ENCODE data around the gene ATXN7L3B. TPM values are rescaled to one million over a fixed set of nuclear protein-coding genes. Genes with fewer than 3 reads are reported as not detected.

Gene ATXN7L3B
- total RNA-seq, 1 donor from 2014 or later = 24.5 TPM

- no peak for DNase-seq
These were observed 14.6 kb downstream of the ATXN7L3B start for GRCh38 chr12:74552201-74552600.

- no peak for DNase-seq
These were observed 22.1 kb downstream of the ATXN7L3B start for GRCh38 chr12:74559728-74560127.

GRCh38 chr12:74563927-74564326 is 26.3 kb downstream of the ATXN7L3B start:
- no peak for DNase-seq

GRCh38 chr12:74578486-74578885 is 40.9 kb downstream of the ATXN7L3B start:
- no peak for DNase-seq

DNA sequence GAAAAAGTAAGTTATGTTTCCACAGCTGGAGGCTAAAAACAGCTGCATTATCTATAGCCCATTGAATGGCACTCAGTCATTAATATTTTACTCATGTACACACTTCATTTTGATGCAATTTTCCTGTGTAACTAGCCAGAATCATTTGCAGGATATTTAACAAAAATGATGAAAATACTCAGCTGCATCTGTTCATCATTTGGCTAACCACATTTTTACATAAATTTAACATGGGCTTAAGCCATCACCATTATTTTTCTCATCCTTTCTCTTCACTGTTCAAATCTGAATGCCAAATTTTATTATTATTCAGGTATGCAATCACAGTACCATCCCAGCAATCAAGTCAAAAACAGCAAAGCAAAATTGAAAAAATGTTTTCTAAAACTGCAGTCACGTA is 41.8 kb downstream of the ATXN7L3B start:
- DNase-seq = no peak

DNA sequence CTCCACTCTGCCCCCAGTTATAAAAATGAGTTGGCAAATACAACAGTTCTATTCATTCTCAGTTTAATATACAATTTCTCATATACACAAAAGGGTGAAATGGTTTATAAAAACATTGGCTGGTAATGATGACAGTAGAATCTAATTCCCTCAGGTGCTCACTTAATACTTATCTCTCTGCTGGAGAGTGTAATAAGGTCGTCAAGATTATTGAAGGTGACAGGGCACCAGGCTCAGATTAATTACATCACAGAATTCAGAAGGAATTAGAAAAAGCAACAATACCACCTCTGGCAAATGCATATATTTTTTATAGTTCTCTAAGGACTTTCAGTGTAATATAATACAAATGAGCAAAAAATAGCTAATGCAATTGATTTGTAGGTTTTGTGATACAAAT is 42.3 kb downstream of the ATXN7L3B start:
- no peak for DNase-seq

- no peak for DNase-seq
These were observed 43.8 kb downstream of the ATXN7L3B start for GRCh38 chr12:74581439-74581838.

DNA sequence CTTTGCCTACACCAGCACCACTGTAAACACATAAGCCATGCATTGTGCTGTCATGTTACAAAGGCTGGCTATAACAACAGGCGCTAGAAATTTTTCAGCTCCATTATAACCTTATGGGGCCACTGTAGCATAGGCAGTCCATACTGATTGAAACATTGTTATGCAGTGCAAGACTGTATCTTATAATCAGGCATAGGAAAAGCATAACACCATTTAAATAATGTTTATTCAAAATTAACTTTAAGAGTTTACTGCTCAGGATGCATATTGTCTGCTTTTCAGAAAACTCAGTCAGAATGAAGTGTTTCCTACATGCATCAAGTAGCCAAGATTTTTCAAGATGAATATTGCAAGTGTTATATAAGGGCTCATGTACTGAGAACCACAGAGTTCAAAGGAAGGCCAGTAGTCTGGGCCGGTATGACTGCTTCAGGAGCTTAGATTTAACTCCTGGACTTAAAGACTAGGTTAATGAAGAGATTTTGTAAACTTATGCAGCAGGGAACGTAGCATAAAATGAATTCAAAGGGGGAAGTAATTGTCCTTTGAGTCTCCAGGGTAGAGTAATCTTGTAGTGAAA is 46.9 kb downstream of the ATXN7L3B start:
- DNase-seq = no peak

GRCh38 chr12:74586251-74586650 is 48.6 kb downstream of the ATXN7L3B start:
- DNase-seq = no peak
